SU-DHL-6 (cell line): ENCODE results near the gene ESPN.

ENCODE experiments used
- EZH2phosphoT487 ChIP-seq: fragments of 200-600 bp; sonication (generic), shearing (Covaris generic); conservative IDR thresholded peaks from 2 replicates; pipeline ENCODE4 v1.6.1; 2018; ENCODE audit warnings: mild to moderate bottlenecking, antibody characterized with exemption, low read length, moderate library complexity, mixed read lengths
- TF ChIP-seq, protein P1 (sequence below): fragments of 200-600 bp; sonication (generic); IDR thresholded peaks from one replicate; pipeline ENCODE4 v1.5.1; 2017; ENCODE audit warnings: antibody characterized with exemption, mild to moderate bottlenecking, low read length, moderate library complexity; ENCODE audit not compliant: insufficient read depth, poor library complexity, severe bottlenecking

DNA sequence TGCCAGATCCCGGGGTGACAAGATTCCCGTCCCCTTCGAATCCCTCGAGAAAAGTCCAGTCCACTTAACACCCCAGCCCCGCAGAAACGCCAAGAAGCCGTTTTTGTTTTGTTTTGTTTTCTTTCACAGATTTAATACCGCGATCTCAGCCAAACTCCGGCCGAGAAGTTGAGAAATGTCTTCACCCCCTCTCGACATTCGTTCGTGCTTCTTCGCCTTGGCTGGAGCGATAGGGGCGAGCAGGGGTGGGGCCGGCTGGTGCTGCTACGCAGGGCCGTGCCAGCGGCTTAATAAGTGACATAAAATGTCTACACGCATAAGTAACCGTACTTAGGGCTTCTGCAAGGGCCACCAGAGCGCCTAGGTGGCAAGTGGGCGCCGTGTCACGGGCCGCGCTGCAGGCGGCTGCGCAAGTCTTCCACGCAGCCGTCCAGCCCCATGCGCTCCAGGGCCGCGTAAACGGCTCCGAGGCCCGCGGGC, 36.5 kb downstream of the ESPN start:
- TF ChIP-seq, protein P1, sequence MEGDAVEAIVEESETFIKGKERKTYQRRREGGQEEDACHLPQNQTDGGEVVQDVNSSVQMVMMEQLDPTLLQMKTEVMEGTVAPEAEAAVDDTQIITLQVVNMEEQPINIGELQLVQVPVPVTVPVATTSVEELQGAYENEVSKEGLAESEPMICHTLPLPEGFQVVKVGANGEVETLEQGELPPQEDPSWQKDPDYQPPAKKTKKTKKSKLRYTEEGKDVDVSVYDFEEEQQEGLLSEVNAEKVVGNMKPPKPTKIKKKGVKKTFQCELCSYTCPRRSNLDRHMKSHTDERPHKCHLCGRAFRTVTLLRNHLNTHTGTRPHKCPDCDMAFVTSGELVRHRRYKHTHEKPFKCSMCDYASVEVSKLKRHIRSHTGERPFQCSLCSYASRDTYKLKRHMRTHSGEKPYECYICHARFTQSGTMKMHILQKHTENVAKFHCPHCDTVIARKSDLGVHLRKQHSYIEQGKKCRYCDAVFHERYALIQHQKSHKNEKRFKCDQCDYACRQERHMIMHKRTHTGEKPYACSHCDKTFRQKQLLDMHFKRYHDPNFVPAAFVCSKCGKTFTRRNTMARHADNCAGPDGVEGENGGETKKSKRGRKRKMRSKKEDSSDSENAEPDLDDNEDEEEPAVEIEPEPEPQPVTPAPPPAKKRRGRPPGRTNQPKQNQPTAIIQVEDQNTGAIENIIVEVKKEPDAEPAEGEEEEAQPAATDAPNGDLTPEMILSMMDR: no peak
- TF ChIP-seq EZH2phosphoT487: no peak
